Thyroid gland (tissue), 4 donors: ENCODE data around the gene EIF4G2. TPM values are rescaled to one million over a fixed set of nuclear protein-coding genes. Genes with fewer than 3 reads are reported as not detected.

Experiments
- DNase-seq, 2 donors: peaks; one replicate each; pipeline ENCODE4 v3.0.0-alpha.2; 2019
- H3K27ac ChIP-seq, 3 donors: fragments of 200-600 bp; sonication (generic); 1 replicate in 2 of 3; 2 replicates in 1 of 3; pipeline ENCODE4 v1.5.1; 2016 to 2019; ENCODE audit warnings: mild to moderate bottlenecking in 1 of 3, moderate library complexity in 1 of 3
- H3K27me3 ChIP-seq: fragments of 200-600 bp; sonication (generic); one replicate; pipeline ENCODE4 v1.5.1; 2019
- H3K36me3 ChIP-seq, 2 donors: fragments of 200-600 bp; sonication (generic); one replicate each; pipeline ENCODE4 v1.5.1; 2016 to 2019
- H3K4me1 ChIP-seq, 2 donors: fragments of 200-600 bp; sonication (generic); one replicate each; pipeline ENCODE4 v1.5.1; 2017 to 2019
- H3K4me3 ChIP-seq, 3 donors: fragments of 200-600 bp; sonication (generic); replicated peaks in 1 of 3; 1 replicate in 2 of 3; 2 replicates in 1 of 3; pipeline ENCODE4 v1.5.1; 2016; ENCODE audit warnings: mild to moderate bottlenecking in 1 of 3
- H3K9me3 ChIP-seq: fragments of 200-600 bp; sonication (generic); one replicate; pipeline ENCODE4 v1.5.1; 2017
- POLR2A ChIP-seq, 2 donors: fragments of 450-650 bp; IDR thresholded peaks; one replicate each; pipeline ENCODE4 v1.6.1; 2017; ENCODE audit warnings: antibody characterized with exemption in 2 of 2, mild to moderate bottlenecking in 2 of 2, moderate library complexity in 1 of 2
- WGBS, 2 donors: methylation state at CpG; one replicate each; pipeline ENCODE4 v1.1.5; 2017; 5-methylcytosine and 5-hydroxymethylcytosine counted together
- intact Hi-C: fragments of 100-400 bp; cut with DNase I; formaldehyde crosslinking; loops from one replicate; pipeline ENCODE4 v1.15.1; 2023
- total RNA-seq, 4 donors: library from RNA; depleted of rRNA; stranded (reverse); fragments of >200 nt; gene quantifications; one replicate each; pipeline ENCODE4 v1.2.3, GENCODE V29; 2016
- TF ChIP-seq, protein P1 (sequence below), 6 experiments: fragments of 200-600 bp in 3 of 6; fragments of 450-650 bp in 3 of 6; sonication (generic) in 3 of 6; IDR thresholded peaks; one replicate each; pipeline ENCODE4 v1.5.1; 2016 to 2019; ENCODE audit warnings: antibody characterized with exemption in 6 of 6, mild to moderate bottlenecking in 2 of 6, inconsistent platforms in 1 of 6, moderate library complexity in 1 of 6

The EIF4G2 gene
- total RNA-seq, 4 donors from 2014 or later: 501 to 609 (median 578) TPM

DNA sequence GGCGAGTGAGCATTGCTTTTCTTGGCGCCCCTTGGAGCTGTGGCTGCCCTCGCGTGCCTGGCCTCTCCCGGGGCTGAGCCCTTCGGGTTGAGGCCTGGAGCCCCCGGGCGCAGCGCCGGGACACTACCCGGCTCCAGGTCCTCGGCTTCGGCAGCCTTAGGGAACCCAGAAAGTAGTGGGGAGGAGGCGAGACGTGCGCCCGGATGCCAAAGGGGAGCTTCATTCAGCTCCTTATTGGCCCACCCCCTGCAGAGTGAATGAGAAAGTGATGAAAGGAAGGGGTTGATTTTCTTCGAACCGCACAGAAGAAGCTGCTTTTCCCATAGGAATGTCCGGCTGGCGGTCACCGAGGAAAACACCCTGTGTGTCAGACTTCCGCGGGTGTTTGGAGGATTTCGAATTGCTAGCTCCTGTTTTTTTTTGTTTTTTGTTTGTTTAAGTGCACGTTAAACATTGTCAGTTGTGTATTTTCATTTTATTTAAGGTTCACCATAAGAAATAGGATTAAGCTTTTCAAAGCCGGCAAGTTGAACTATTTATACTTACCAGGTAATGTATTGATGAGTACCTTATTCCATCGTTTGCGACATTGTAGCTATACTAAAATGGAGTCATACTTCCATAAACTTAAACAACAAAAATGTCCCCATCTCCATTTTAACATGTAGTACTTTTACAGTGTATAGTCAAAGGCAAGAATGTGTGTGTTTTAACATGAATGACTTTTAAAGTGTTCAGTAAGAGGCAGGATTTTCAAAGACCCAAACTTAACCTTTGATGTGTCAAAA is 841 bp upstream of the EIF4G2 start:
- no peak for DNase-seq
- peak overlapping the region; percentile 42 to 62 (median 44) for H3K4me3 ChIP-seq
- TF ChIP-seq POLR2A (IDR thresholded peaks at IDR 0.05): no peak
- TF ChIP-seq, protein P1, sequence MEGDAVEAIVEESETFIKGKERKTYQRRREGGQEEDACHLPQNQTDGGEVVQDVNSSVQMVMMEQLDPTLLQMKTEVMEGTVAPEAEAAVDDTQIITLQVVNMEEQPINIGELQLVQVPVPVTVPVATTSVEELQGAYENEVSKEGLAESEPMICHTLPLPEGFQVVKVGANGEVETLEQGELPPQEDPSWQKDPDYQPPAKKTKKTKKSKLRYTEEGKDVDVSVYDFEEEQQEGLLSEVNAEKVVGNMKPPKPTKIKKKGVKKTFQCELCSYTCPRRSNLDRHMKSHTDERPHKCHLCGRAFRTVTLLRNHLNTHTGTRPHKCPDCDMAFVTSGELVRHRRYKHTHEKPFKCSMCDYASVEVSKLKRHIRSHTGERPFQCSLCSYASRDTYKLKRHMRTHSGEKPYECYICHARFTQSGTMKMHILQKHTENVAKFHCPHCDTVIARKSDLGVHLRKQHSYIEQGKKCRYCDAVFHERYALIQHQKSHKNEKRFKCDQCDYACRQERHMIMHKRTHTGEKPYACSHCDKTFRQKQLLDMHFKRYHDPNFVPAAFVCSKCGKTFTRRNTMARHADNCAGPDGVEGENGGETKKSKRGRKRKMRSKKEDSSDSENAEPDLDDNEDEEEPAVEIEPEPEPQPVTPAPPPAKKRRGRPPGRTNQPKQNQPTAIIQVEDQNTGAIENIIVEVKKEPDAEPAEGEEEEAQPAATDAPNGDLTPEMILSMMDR (IDR thresholded peaks at IDR 0.05): no peak
- peaks cover 24 to 26% of the 10 kb centered on the region in 2 donors for H3K36me3 ChIP-seq
- intact Hi-C loops: loop anchor here (5.0 kb wide), 2 partner anchors 38 to 48 kb away; partner anchors contain the start of gene ZBED5
- 2% methylated on average over 18 to 29 of the region's 29 CpGs for WGBS, 2 donors
- H3K27me3 ChIP-seq: no peaks in the 10 kb centered on the region
- peaks cover 12 to 27% of the 10 kb centered on the region in 2 donors for H3K4me1 ChIP-seq
- H3K9me3 ChIP-seq: no peaks in the 10 kb centered on the region
- H3K27ac ChIP-seq: peak overlapping the region; percentile 79 to 95 (median 93)

DNA sequence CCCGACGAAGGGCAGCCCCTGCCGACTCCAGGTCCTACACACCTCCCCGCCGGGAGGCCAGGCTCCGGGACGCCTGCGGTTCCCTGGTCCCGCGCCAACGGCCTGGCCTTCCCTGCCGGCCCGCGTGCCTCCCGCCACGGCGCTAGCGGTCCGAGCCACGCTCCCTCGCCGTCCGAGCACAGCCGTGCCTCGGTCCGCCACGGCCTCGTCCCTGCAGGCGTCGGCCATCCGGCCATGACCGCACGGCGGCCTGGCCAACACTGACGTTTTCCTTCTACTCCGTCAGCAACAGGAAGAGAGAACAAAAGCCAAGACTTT is 532 bp downstream of the EIF4G2 start:
- no peaks in the 10 kb centered on the region for H3K27me3 ChIP-seq
- H3K36me3 ChIP-seq: peaks cover 38 to 39% of the 10 kb centered on the region in 2 donors
- no peak for TF ChIP-seq POLR2A (IDR thresholded peaks at IDR 0.05)
- TF ChIP-seq, protein P1 (IDR thresholded peaks at IDR 0.05): no peak
- intact Hi-C loops: loop anchor here (5.0 kb wide), 1 partner anchor 49 kb away; the partner anchor contains the start of gene ZBED5
- H3K27ac ChIP-seq: peak overlapping the region; percentile 93 to 99 (median 95)
- no peaks in the 10 kb centered on the region for H3K9me3 ChIP-seq
- DNase-seq: no peak
- WGBS, 2 donors: 0 to 1% methylated on average over 4 to 16 of the region's 36 CpGs
- peaks cover 12 to 28% of the 10 kb centered on the region in 2 donors for H3K4me1 ChIP-seq
- peak overlapping the region; percentile 77 to 97 (median 87) for H3K4me3 ChIP-seq

DNA sequence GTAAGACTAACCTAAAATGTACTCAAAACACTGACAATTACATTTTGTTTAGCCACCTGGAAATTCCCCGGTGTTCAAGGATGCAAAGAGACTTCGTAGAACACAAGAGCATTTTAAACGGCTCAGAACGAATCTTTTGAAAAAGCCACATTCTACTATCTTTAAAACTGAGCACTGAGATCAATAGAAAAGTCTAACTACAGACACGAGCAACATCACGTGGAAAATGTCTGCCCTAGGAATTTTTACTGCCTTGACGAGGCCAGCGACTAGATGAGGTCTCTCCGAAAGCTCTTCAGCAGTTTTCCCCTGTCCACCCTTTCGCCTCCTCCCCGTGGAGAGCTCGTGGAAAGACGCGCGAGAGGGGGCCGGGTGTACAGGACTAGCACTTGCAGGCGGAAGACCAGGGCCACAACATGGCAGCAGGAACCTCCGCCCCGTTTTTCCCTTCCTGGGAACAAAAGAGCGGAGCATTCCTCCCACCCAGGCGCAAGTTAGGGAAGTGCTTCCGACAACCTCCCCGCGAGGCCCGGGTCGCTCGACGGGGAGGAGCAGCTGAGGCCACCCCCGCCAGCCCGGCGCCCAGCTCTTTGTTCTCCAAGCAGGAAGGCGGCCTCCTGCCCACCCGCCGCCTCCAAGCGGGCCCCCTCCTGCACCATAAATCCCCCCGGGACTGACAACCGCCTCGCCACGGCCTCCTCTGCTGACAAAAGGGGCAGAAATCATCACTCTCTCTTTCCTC is 1.1 kb downstream of the EIF4G2 start:
- H3K36me3 ChIP-seq: peaks cover 43 to 45% of the 10 kb centered on the region in 2 donors
- 0% methylated on average over 18 of the region's 39 CpGs for WGBS, 2 donors
- TF ChIP-seq, protein P1 (IDR thresholded peaks at IDR 0.05): no peak
- TF ChIP-seq POLR2A (IDR thresholded peaks at IDR 0.05): no peak
- peak; percentile 52 to 59 for DNase-seq
- H3K27ac ChIP-seq: peak overlapping the region; percentile 93 to 99 (median 95)
- no peaks in the 10 kb centered on the region for H3K9me3 ChIP-seq
- peak overlapping the region; percentile 77 to 97 (median 87) for H3K4me3 ChIP-seq
- peaks cover 12 to 28% of the 10 kb centered on the region in 2 donors for H3K4me1 ChIP-seq
- intact Hi-C loops: loop anchor here (5.0 kb wide), 1 partner anchor 50 kb away; the partner anchor contains the start of gene ZBED5
- no peaks in the 10 kb centered on the region for H3K27me3 ChIP-seq

DNA sequence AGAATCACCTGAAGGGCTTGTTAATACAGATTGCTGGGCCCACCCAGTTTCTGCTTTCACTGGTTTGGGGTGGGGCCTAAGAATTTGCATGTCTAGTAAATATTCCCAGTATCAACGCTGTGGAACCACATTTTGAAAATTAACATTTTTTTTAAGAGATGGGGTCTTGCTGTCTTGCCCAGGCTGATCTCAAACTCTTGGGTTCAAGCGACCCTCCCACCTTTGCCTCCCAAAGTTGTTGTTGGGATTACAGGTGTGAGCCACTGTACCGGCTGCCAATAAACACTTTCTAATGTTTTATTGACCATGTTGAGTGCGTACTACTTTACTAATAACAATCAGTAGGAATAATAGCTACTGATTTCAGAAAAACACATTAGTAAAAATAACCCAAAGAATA is 2.5 kb downstream of the EIF4G2 start:
- peaks cover 57 to 59% of the 10 kb centered on the region in 2 donors for H3K36me3 ChIP-seq
- H3K27ac ChIP-seq: no peak overlapping the region
- no peak overlapping the region for H3K4me3 ChIP-seq
- DNase-seq: no peak
- H3K9me3 ChIP-seq: no peaks in the 10 kb centered on the region
- H3K27me3 ChIP-seq: no peaks in the 10 kb centered on the region
- 77 to 91% methylated on average over 4 of the region's 4 CpGs for WGBS, 2 donors
- intact Hi-C loops: loop anchor here (5.0 kb wide), 1 partner anchor 51 kb away; the partner anchor contains the start of gene ZBED5
- peaks cover 12 to 28% of the 10 kb centered on the region in 2 donors for H3K4me1 ChIP-seq
- no peak for TF ChIP-seq POLR2A (IDR thresholded peaks at IDR 0.05)
- TF ChIP-seq, protein P1 (IDR thresholded peaks at IDR 0.05): no peak
